Right atrium auricular region (tissue), 2 donors: ENCODE results near the gene PCLAF. TPM values are rescaled to one million over a fixed set of nuclear protein-coding genes. Genes with fewer than 3 reads are reported as not detected.
"Not testable (repeated sequence)": the region's sequence is repeated elsewhere in the genome, so short reads cannot be mapped to it uniquely, and the experiment has no call there.

ENCODE experiments used
- DNase-seq: peaks from one replicate; pipeline ENCODE4 v3.0.0-alpha.2; 2019; ENCODE audit warnings: low spot score
- H3K27ac ChIP-seq, 2 donors: fragments of 200-600 bp; sonication (generic); 1 replicate in 1 of 2; 2 replicates in 1 of 2; pipeline ENCODE4 v1.5.1; 2016 to 2019
- H3K27me3 ChIP-seq, 2 donors: fragments of 200-600 bp; sonication (generic); one replicate each; pipeline versions ENCODE4 v1.5.1 to v1.6.0; 2017 to 2019
- H3K36me3 ChIP-seq: fragments of 200-600 bp; sonication (generic); one replicate; pipeline ENCODE4 v1.5.1; 2016
- H3K4me1 ChIP-seq, 2 donors: fragments of 200-600 bp; sonication (generic); one replicate each; pipeline versions ENCODE4 v1.5.1 to v1.6.0; 2017 to 2019
- H3K4me3 ChIP-seq, 2 donors: fragments of 200-600 bp; sonication (generic); 1 replicate in 1 of 2; 2 replicates in 1 of 2; pipeline ENCODE4 v1.5.1; 2017 to 2019; ENCODE audit warnings: mild to moderate bottlenecking in 1 of 2, moderate library complexity in 1 of 2
- H3K9me3 ChIP-seq, 2 donors: fragments of 200-600 bp; sonication (generic); one replicate each; pipeline ENCODE4 v1.5.1; 2019
- CTCF ChIP-seq, 2 donors: fragments of 200-600 bp; sonication (generic); IDR thresholded peaks; one replicate each; pipeline ENCODE4 v1.5.1; 2019; ENCODE audit warnings: antibody characterized with exemption in 2 of 2
- total RNA-seq, 2 donors: library from RNA; depleted of rRNA; stranded (reverse); fragments of >200 nt; gene quantifications; one replicate each; pipeline ENCODE4 v1.1.0, GENCODE V29; 2016

The PCLAF gene
- total RNA-seq, 2 donors from 2014 or later = not detected

- H3K27me3 ChIP-seq = no peaks in the 10 kb centered on the region
- no peaks in the 10 kb centered on the region for H3K4me1 ChIP-seq
- H3K9me3 ChIP-seq = no peaks in the 10 kb centered on the region
- DNase-seq = no peak
- H3K36me3 ChIP-seq = peaks cover 55% of the 10 kb centered on the region
- no peak overlapping the region for H3K4me3 ChIP-seq
- H3K27ac ChIP-seq = no peak overlapping the region
- TF ChIP-seq CTCF (IDR thresholded peaks at IDR 0.05) = no peak
Observed at GRCh38 chr15:64423970-64424369, 42.7 kb upstream of the PCLAF start.

- no peak for TF ChIP-seq CTCF (IDR thresholded peaks at IDR 0.05)
- no peak for DNase-seq
- H3K36me3 ChIP-seq = peaks cover 62% of the 10 kb centered on the region
- no peaks in the 10 kb centered on the region for H3K27me3 ChIP-seq
- no peaks in the 10 kb centered on the region for H3K4me1 ChIP-seq
- H3K9me3 ChIP-seq = no peaks in the 10 kb centered on the region
- no peak overlapping the region for H3K4me3 ChIP-seq
- no peak overlapping the region for H3K27ac ChIP-seq
Observed at GRCh38 chr15:64422697-64423096, 41.5 kb upstream of the PCLAF start.

GRCh38 chr15:64412216-64412615, 31.0 kb upstream of the PCLAF start:
- no peak for TF ChIP-seq CTCF (IDR thresholded peaks at IDR 0.05)

GRCh38 chr15:64400583-64400982, 19.3 kb upstream of the PCLAF start:
- no peak for TF ChIP-seq CTCF (IDR thresholded peaks at IDR 0.05)
- Histone ChIP-seq H3K4me1 (no peaks in the 10 kb centered on the region), H3K27ac (no peak overlapping the region), H3K9me3 (no peaks in the 10 kb centered on the region), H3K36me3 (peaks cover 80% of the 10 kb centered on the region), H3K27me3 (no peaks in the 10 kb centered on the region), H3K4me3 (no peak overlapping the region)
- DNase-seq = no peak

More at GRCh38 chr15:64412216-64412615, 31.0 kb upstream of the PCLAF start:
- Histone ChIP-seq H3K36me3 (peaks cover 75% of the 10 kb centered on the region), H3K4me1 (no peaks in the 10 kb centered on the region), H3K27me3 (no peaks in the 10 kb centered on the region), H3K27ac (no peak overlapping the region), H3K9me3 (no peaks in the 10 kb centered on the region), H3K4me3 (no peak overlapping the region)
- no peak for DNase-seq

- H3K27me3 ChIP-seq = no peaks in the 10 kb centered on the region
- DNase-seq = no peak
- no peak for TF ChIP-seq CTCF (IDR thresholded peaks at IDR 0.05)
- H3K27ac ChIP-seq = peak overlapping the region in 1 of 2 donors; percentile 52
- H3K9me3 ChIP-seq = no peaks in the 10 kb centered on the region
- peaks cover 78% of the 10 kb centered on the region for H3K36me3 ChIP-seq
- H3K4me3 ChIP-seq = no peak overlapping the region
- no peaks in the 10 kb centered on the region for H3K4me1 ChIP-seq
Observed at GRCh38 chr15:64398575-64398974, 17.3 kb upstream of the PCLAF start.

GRCh38 chr15:64396789-64397188, 15.5 kb upstream of the PCLAF start:
- H3K27ac ChIP-seq = no peak overlapping the region
- TF ChIP-seq CTCF (IDR thresholded peaks at IDR 0.05) = no peak
- H3K9me3 ChIP-seq = no peaks in the 10 kb centered on the region
- no peak for DNase-seq
- no peaks in the 10 kb centered on the region for H3K4me1 ChIP-seq
- peaks cover 63% of the 10 kb centered on the region for H3K36me3 ChIP-seq
- no peak overlapping the region for H3K4me3 ChIP-seq
- no peaks in the 10 kb centered on the region for H3K27me3 ChIP-seq

GRCh38 chr15:64392471-64392870, 11.2 kb upstream of the PCLAF start:
- H3K27me3 ChIP-seq, H3K27ac ChIP-seq, DNase-seq, H3K4me3 ChIP-seq, H3K9me3 ChIP-seq: not testable (repeated sequence)
- Histone ChIP-seq H3K36me3 (peaks cover 28% of the 10 kb centered on the region), H3K4me1 (peaks cover 0 to 15% of the 10 kb centered on the region in 2 donors)
